Fibroblast of lung (primary cell): ENCODE data around the gene SERPINB11.

Experiments
- EZH2 ChIP-seq: IDR thresholded peaks from 2 replicates; pipeline ENCODE4 v1.5.1; 2012; ENCODE audit warnings: low read length, control low read depth, mild to moderate bottlenecking; ENCODE audit errors: missing control alignments
- TF ChIP-seq, protein P1 (sequence below), 2 donors: IDR thresholded peaks in 1 of 2; conservative IDR thresholded peaks in 1 of 2; 1 replicate in 1 of 2; 2 replicates in 1 of 2; pipeline ENCODE4 v1.5.1; 2011 to 2012; ENCODE audit warnings: low read length in 2 of 2, control low read depth in 1 of 2, inconsistent platforms in 1 of 2, low read depth in 1 of 2, mild to moderate bottlenecking in 1 of 2

DNA sequence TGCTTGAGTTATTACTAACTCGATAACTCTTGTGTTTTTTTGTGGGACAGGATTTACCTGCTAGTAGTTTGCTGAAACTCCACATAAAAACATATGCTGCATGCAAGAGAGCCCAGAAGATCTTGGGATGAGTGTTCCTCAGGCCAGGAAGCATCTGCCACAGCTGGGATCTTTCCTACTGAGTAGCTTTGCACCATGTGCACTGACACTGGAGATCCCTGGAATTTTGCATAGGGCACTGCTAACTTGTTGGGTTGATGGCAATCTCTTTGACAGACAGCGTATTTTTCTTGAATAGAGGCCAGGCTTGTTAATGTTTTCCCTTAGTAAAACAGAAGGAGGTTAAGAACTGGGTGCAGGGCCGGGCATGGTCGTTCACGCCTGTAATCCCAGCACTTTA is 808 bp upstream of the SERPINB11 start:
- TF ChIP-seq, protein P1, sequence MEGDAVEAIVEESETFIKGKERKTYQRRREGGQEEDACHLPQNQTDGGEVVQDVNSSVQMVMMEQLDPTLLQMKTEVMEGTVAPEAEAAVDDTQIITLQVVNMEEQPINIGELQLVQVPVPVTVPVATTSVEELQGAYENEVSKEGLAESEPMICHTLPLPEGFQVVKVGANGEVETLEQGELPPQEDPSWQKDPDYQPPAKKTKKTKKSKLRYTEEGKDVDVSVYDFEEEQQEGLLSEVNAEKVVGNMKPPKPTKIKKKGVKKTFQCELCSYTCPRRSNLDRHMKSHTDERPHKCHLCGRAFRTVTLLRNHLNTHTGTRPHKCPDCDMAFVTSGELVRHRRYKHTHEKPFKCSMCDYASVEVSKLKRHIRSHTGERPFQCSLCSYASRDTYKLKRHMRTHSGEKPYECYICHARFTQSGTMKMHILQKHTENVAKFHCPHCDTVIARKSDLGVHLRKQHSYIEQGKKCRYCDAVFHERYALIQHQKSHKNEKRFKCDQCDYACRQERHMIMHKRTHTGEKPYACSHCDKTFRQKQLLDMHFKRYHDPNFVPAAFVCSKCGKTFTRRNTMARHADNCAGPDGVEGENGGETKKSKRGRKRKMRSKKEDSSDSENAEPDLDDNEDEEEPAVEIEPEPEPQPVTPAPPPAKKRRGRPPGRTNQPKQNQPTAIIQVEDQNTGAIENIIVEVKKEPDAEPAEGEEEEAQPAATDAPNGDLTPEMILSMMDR (conservative IDR thresholded peaks at IDR 0.05 in 1 of 2, IDR thresholded peaks at IDR 0.05 in 1 of 2; ENCODE audit: low read depth in 1 of 2, low read length in 2 of 2) = no peak
- TF ChIP-seq EZH2 = no peak
